ENCODE results near the gene ADARB2. TPM values are rescaled to one million over a fixed set of nuclear protein-coding genes. Genes with fewer than 3 reads are reported as not detected.

ADARB2 gene
- total and polyA plus RNA-seq, 3 donors from 2014 or later, result 8.5 to 13.0 (median 10.4) TPM

- no peak for DNase-seq
- H3K4me3 ChIP-seq, result no peak overlapping the region
- WGBS, 2 donors, result 50 to 53% methylated on average over 9 of the region's 9 CpGs
- H3K27me3 ChIP-seq, result no peaks in the 10 kb centered on the region
- H3K36me3 ChIP-seq (ENCODE audit: low read depth, missing control alignments), result no peaks in the 10 kb centered on the region
- H3K4me1 ChIP-seq, result no peaks in the 10 kb centered on the region
- TF ChIP-seq POLR2A (IDR thresholded peaks at IDR 0.05) (no peak), CTCF (IDR thresholded peaks at IDR 0.05) (no peak)
- H3K9me3 ChIP-seq, result no peaks in the 10 kb centered on the region
- intact Hi-C loops (cut with DNase I; ENCODE audit: low total_unique reads), result no loop called here
- H3K27ac ChIP-seq, result no peak overlapping the region
Observed at GRCh38 chr10:1419796-1420610, 317.3 kb downstream of the ADARB2 start.

DNA sequence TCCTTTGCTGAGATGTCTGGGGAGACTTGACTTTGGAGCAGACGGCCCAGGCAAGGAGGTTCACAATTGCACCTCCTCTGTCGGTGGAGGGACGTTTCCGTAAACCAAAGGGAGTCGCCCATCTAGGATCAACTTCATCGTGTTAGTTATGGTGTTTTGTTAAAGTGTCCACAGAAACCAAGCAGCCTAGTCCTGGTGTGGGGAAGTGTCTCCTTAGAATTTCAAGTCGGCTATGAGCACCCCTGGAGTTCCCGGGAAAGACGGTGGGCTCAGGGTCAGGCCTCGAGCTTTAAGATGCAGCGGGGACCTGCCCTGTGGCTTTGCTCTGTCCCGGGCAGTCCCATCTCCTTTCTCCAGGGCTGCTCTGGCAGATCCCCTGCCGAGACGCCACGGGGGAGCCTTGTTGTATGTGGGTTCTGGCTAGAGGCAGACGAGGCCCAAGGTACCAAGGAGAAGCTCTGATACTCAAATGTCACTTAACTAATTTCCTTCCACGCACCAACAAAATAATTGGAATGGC, 319.2 kb downstream of the ADARB2 start:
- intact Hi-C loops (cut with DNase I; ENCODE audit: low total_unique reads), result no loop called here
- Histone ChIP-seq H3K4me3 (no peak overlapping the region), H3K36me3 (ENCODE audit: low read depth, missing control alignments) (no peaks in the 10 kb centered on the region), H3K27ac (no peak overlapping the region), H3K27me3 (no peaks in the 10 kb centered on the region), H3K4me1 (no peaks in the 10 kb centered on the region), H3K9me3 (no peaks in the 10 kb centered on the region)
- no peak for DNase-seq
- TF ChIP-seq POLR2A (IDR thresholded peaks at IDR 0.05), result no peak
- TF ChIP-seq CTCF (IDR thresholded peaks at IDR 0.05), result no peak
- WGBS, 2 donors, result 87 to 88% methylated on average over 15 to 17 of the region's 17 CpGs

GRCh38 chr10:1417574-1417973, 319.8 kb downstream of the ADARB2 start:
- Histone ChIP-seq H3K36me3 (ENCODE audit: low read depth, missing control alignments) (no peaks in the 10 kb centered on the region), H3K4me1 (no peaks in the 10 kb centered on the region), H3K9me3 (no peaks in the 10 kb centered on the region), H3K27me3 (no peaks in the 10 kb centered on the region), H3K4me3 (no peak overlapping the region), H3K27ac (no peak overlapping the region)
- intact Hi-C loops (cut with DNase I; ENCODE audit: low total_unique reads), result no loop called here
- DNase-seq, result no peak
- 82 to 88% methylated on average over 10 of the region's 10 CpGs for WGBS, 2 donors
- no peak for TF ChIP-seq POLR2A (IDR thresholded peaks at IDR 0.05)
- no peak for TF ChIP-seq CTCF (IDR thresholded peaks at IDR 0.05)

DNA sequence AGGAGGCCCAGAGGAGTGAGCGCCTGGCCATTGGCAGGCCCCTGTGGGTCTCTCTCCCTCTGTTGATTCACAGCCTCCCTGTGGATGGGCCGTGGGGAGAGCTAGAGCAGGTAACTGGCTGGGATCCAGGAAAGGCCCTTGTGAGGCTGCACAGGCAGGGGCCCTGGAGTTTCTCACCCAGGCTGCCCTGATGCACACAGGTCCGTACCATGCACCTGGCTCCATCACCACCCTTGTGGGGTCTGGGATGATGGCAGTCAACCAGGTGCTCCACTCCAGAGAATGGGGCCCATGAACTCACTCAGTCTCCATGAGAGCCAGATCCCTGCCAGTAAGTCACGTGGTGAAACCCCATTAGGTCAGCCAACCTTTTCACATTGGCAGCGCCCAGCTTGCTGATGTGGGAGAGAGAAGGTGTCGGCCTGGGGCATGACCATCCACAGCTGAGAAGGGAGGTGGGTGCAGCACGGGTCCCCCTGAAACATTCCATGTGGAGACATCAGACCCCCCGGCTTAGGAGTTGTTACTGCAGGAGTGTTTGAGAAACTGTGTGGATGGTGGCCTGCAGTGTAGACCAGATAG, 320.8 kb downstream of the ADARB2 start:
- H3K4me3 ChIP-seq, result no peak overlapping the region
- no peak for DNase-seq
- no peaks in the 10 kb centered on the region for H3K27me3 ChIP-seq
- WGBS, 2 donors, result 96 to 98% methylated on average over 6 to 8 of the region's 8 CpGs
- intact Hi-C loops (cut with DNase I; ENCODE audit: low total_unique reads), result no loop called here
- H3K9me3 ChIP-seq, result no peaks in the 10 kb centered on the region
- no peaks in the 10 kb centered on the region for H3K4me1 ChIP-seq
- H3K36me3 ChIP-seq (ENCODE audit: low read depth, missing control alignments), result no peaks in the 10 kb centered on the region
- TF ChIP-seq CTCF (IDR thresholded peaks at IDR 0.05), result no peak
- no peak for TF ChIP-seq POLR2A (IDR thresholded peaks at IDR 0.05)
- no peak overlapping the region for H3K27ac ChIP-seq

All from testis (tissue), 3 donors.